Limb (tissue), 2 donors: ENCODE data around the gene ETDC.
A peak's percentile ranks its signal among the peaks of the same experiment; 100 is the strongest.
"Not testable (repeated sequence)": the region's sequence is repeated elsewhere in the genome, so short reads cannot be mapped to it uniquely, and the experiment has no call there.

Experiments used
- DNase-seq, 2 donors: peaks; one replicate each; pipeline ENCODE4 v3.0.0-alpha.2; 2016; ENCODE audit errors: extremely low spot score in 2 of 2

The ETDC gene

DNA sequence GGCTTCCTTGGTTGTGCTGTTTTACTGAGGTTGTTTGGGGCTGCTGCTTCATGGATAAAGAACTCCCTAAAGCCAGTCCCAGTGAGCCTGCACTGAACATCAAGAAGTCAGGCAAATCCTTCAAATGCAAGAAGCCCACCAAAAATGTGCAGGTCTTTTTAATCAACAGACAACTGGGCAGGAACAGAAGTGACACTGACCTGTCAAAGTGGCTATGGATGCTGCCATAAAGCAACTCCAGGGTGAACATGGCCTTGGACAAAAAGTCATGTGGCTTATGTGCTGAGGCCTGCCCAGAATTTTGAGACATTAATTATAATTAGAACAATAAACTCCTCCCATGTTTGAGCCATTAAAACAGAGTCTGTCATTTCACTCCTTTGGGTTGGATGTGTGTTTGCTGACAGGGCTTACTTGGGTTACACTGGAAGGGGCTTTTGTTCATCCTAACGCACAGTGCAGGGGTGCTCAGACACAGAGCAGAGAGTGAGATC is at the start of gene ETDC:
TSS of gene ETDC (plus strand) at position 51 of the 494 bp plus-strand sequence. CDS start at position 51, 0 bp downstream.
- no peak for DNase-seq

DNA sequence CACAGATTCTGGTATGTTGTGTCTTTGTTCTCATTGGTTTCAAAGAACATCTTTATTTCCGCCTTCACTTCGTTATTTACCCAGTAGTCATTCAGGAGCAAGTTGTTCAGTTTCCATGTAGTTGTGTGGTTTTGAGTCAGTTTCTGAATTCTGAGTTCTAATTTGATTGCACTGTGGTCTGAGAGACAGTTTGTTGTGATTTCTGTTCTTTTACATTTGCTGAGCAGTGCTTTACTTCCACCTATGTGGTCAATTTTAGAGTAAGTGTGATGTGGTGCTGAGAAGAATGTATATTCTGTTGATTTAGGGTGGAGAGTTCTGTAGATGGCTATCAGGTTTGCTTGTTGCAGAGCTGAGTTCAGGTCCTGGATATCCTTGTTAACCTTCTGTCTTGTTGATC is 48.3 kb upstream of the ETDC start:
- DNase-seq, result not testable (repeated sequence)

GRCh38 chrX:135263376-135263775 is 45.9 kb upstream of the ETDC start:
- not testable (repeated sequence) for DNase-seq

- DNase-seq, result no peak
Measured at GRCh38 chrX:135264206-135264605, 45.1 kb upstream of the ETDC start.

GRCh38 chrX:135273162-135273561 is 36.1 kb upstream of the ETDC start:
- no peak for DNase-seq

GRCh38 chrX:135275973-135276372 is 33.3 kb upstream of the ETDC start:
- no peak for DNase-seq

GRCh38 chrX:135287266-135287823 is 21.9 kb upstream of the ETDC start:
- DNase-seq, result no peak

- DNase-seq, result peak; percentile 4 to 54
Measured at GRCh38 chrX:135295238-135295943, 13.9 kb upstream of the ETDC start.

- no peak for DNase-seq
Measured at GRCh38 chrX:135295944-135296305, 13.4 kb upstream of the ETDC start.

DNA sequence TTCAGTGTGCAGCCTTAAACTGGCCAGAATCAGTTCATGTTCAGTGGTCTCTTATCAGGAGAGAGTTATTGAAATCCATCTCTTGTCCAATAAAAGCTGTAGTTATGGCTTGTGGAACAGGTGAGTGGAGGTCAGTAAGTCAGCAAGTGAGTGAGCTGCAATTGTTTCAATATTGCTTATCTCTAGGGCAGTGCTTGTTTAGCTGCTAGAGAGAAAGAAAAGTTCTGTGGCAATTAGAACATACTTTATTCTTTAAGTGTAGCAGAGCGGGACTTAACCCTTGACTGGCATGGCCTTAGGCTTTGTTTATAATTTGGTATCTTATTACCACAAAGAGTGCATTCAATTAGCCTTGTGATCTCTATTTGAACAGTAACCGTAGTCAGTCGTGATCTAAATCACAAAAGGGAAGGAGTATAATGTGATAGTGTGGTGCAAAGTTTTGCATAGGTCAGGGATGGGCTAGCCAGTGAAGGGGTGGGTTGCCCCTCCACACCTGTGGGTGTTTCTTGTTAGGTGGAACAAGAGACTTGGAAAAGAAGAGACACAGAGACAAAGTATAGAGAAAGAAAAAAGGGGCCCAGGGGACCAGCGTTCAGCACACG is 6.9 kb upstream of the ETDC start:
- no peak for DNase-seq

DNA sequence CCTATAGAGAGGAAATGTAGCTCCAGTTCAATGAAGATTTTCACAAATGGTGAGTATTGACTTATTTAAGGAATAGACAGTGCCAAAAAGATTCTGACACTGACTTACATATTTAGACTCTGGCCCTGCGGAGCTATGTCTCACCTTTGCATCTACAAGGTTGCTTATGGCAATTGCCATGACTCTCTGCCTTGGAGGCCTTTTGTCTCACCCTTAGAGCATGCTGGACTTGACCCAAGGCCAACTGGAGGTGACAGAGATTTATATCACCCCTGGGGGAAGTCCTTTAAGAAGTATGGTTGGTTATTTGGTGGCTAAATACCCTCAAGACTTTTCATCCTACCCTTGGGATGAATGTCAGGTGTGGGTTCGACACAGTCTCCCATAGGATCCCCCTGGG is 4.5 kb upstream of the ETDC start:
- DNase-seq, result no peak

DNA sequence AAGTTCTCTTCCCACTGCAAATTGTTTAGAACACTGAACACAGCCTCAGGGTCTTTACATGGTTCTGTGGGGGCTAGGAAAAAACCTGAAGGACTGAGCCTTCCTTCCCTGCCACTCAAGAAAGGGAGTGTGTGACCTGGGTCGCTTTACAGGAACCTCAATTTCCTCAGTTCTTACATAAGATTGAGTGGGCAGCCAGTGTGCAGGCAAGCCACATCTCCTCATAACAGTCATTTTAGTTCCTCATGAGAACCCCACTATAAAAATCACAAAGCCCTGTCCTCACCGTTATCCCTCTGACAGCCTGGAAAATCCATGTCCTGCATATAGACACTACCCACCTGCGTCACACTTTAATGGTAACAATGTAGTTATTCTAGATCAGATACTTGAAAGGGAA is 2.1 kb upstream of the ETDC start:
- DNase-seq, result no peak

- DNase-seq, result no peak
Measured at GRCh38 chrX:135308345-135308855, 880 bp upstream of the ETDC start.

DNA sequence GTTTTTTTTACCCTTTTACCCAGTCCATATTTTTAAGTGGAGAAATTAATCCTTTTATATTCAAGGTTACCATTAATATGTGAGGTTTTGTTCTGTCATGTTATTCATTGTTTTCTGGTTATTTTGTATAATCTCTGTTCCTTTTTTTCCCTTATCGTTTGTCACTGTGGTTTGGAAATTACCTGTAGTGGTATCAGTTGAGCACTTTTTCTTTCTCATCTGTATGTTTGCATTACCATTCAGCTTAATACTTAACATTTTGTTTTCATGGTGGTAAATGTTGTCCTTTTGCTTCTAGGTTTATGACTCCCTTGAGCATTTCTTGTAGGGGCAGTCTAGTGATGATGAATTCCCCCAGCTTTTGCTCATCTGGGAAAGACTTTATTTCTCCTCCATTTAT is 6.6 kb downstream of the ETDC start:
- DNase-seq, result no peak

- DNase-seq, result no peak
Measured at GRCh38 chrX:135324463-135324862, 15.2 kb downstream of the ETDC start.

GRCh38 chrX:135325036-135325818 is 15.9 kb downstream of the ETDC start:
- DNase-seq, result not testable (repeated sequence)

DNA sequence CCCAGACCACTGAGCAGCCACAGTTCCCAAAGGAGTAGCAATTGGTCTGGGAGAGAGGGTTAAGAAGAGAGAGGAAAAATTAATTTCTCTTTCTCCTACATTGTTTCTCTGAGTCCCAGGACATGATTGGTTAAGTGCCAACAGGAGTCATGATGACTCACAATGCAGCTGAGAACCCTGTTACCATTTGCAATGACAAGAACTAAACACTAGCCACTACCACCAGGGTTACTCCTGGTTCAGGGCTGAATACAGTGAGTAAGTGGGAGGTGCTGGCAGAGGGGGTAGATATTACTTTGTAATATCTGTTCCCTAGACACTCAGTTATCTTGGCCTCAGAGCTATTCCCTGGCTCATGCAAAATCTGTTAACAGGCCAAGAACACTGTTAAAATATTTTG is 18.0 kb downstream of the ETDC start:
- DNase-seq, result no peak

DNA sequence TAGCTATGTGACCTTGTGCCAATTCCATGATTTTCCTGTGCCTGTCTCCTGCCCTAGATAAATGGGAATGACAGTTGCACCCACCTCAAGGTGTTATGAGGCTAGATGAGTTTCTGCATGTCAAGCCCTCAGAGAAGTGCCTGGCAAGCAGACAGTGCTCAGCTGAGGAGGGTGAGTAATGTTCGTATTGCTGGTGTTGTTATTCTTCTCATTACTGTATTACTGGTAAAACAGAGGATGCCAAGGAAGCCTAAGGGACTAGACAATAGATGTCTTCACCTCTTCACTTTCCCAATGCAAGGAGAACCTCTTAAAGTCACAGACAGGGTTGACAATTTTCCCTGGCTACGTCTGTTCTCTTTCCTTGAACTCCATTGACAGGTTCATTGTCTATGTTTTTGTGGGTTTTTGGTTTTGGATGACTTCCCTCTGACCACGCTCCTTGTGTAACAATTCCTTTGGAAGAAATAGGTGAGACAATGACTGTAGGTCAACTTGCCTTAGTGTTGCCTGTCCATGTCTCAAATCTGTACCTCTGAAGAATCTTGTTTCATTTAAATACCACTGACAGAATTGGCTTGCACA is 19.2 kb downstream of the ETDC start:
- DNase-seq, result no peak

DNA sequence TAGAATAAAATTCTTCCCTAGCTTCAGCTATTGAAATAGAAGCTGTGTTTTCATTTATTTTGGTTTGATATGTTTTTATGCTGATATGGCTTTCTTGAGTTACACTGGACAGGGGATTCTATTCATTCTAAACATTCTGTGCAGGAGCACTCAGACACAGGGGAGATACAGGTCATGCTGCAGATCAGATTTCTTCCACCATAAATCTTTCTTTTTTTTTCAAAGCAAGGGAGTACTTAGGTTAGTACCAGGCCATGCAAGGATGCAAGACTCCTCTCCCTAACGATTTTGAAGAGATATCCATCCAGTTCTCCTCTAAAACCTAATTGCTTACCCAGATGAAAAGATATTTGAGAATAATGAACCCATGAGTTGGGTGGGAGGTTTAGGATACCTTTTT is 21.4 kb downstream of the ETDC start:
- DNase-seq, result no peak

DNA sequence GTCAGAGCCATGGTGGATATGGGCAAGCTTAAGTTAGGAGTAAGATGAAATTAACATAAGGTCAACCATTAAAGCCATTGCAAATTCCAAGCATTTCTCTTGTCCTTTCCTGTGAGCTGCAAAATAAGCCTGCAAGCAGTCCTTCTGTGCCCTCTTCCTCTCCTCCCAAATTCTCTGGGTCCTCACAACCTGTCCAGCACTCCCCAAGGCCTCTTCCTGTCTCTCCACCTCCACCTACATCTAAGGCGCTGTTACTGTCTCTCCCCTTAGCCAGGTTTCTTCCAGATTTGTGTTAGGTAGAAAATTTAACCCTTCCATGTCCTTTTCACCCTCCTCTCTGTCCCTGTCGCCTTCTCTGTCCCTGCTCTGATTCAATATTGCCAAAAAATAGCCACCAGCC is 22.2 kb downstream of the ETDC start:
- no peak for DNase-seq

DNA sequence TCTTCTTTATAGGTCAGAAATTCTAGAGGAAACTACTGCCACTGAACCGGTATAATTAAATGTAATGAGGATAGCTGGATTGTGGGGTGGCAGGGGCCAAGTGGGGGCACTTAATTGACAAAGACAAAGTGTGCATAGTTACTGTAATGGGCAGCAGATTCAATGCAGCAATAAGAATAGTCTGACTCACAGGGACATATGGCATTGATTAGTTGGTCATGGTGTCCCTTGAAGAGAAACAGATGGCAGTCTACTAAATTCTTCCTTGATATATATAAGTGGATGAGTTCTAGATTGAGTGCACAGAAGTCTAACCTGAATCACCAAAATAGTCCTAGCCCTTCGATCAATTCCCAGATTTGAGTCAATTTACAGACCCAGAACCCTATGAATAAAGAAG is 31.6 kb downstream of the ETDC start:
- no peak for DNase-seq
